Loucy (cell line): ENCODE measurements around the gene ADCYAP1.

Source experiments
- EZH2phosphoT487 ChIP-seq: fragments of 200-600 bp; IDR thresholded peaks from 2 replicates; pipeline ENCODE4 v1.6.1; 2018; ENCODE audit warnings: antibody characterized with exemption, mild to moderate bottlenecking, moderate library complexity, borderline replicate concordance
- TF ChIP-seq, protein P1 (sequence below): fragments of 200-600 bp; sonication (generic); conservative IDR thresholded peaks from 2 replicates; pipeline ENCODE4 v1.5.1; 2014; ENCODE audit warnings: mild to moderate bottlenecking, antibody characterized with exemption, low read length

DNA sequence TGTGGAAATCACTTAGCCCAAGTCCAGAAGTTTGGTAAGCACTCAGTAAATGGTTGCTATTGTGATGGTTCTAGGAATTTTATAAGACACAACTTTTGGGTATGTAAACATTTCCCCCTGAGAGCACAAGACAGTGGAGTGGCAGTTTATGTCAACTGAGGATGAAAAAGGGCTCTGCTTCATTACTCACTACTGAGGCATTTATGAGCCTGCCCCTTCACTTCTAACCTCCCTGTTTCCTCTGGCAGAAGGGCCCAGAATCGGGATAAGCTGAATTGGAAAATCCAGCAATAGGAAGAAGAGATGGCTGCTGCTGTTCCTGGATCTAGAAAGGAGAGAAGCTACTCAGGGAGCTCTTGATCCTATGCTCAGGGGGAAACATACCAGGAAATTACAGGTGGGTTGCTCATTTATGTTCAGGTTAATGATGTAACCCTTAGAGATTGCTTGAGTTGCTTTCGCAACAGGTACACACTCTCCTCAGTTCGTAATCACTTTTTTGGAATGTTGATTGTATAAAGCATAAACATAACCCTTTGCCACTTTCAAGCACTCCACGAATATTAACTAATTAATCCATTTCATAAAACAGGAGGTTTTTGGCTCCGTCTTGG, 46.3 kb downstream of the ADCYAP1 start:
- TF ChIP-seq, protein P1, sequence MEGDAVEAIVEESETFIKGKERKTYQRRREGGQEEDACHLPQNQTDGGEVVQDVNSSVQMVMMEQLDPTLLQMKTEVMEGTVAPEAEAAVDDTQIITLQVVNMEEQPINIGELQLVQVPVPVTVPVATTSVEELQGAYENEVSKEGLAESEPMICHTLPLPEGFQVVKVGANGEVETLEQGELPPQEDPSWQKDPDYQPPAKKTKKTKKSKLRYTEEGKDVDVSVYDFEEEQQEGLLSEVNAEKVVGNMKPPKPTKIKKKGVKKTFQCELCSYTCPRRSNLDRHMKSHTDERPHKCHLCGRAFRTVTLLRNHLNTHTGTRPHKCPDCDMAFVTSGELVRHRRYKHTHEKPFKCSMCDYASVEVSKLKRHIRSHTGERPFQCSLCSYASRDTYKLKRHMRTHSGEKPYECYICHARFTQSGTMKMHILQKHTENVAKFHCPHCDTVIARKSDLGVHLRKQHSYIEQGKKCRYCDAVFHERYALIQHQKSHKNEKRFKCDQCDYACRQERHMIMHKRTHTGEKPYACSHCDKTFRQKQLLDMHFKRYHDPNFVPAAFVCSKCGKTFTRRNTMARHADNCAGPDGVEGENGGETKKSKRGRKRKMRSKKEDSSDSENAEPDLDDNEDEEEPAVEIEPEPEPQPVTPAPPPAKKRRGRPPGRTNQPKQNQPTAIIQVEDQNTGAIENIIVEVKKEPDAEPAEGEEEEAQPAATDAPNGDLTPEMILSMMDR, result no peak
- TF ChIP-seq EZH2phosphoT487, result no peak
